ENCODE data around the gene PAX5.

DNA sequence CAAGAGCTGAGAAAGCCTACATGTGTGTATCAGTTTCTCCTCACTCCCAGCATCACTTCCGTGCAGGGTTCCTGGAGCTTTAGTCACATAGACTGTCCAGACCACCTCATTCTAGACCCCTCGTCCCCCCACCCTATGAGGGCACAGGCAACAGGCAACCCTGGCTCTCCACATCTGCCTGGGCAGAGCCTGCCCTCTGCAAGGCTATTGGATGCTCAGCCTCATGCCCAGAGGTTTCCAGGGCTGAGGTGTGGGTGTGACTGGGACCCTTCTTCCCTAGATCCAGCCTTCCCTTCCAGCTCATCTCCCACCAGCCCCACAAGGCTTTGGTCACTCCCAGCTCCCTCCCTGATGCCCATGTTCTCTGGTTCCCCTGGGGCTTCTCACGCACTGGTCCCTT lies 161.4 kb downstream of the PAX5 start:
- TF ChIP-seq, protein P1, sequence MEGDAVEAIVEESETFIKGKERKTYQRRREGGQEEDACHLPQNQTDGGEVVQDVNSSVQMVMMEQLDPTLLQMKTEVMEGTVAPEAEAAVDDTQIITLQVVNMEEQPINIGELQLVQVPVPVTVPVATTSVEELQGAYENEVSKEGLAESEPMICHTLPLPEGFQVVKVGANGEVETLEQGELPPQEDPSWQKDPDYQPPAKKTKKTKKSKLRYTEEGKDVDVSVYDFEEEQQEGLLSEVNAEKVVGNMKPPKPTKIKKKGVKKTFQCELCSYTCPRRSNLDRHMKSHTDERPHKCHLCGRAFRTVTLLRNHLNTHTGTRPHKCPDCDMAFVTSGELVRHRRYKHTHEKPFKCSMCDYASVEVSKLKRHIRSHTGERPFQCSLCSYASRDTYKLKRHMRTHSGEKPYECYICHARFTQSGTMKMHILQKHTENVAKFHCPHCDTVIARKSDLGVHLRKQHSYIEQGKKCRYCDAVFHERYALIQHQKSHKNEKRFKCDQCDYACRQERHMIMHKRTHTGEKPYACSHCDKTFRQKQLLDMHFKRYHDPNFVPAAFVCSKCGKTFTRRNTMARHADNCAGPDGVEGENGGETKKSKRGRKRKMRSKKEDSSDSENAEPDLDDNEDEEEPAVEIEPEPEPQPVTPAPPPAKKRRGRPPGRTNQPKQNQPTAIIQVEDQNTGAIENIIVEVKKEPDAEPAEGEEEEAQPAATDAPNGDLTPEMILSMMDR (IDR thresholded peaks at IDR 0.05; ENCODE audit: low read length): no peak
- no peak for TF ChIP-seq EZH2 (optimal IDR thresholded peaks at IDR 0.05; ENCODE audit: low read depth, low read length)
